Measurements from ENCODE around the gene ALDH1A3.

DNA sequence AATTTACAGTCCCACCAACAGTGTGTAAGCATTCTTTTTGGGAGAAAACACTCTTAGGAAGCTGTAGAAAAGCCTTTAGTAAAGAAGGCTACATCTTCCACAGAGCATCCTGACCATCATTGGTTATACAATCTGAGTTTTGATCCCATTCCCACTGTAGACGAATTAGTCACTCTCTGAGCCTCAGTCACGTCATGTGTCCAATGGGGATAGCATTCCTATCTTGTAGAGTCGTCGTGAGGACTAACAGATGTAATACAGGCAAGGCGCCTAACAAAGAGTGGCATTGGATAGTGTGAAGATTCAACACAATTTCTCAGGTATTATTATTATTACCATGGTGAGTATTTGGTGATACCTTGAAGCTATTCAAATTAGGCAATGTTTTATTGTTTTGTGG lies 44.0 kb upstream of the ALDH1A3 start:
- TF ChIP-seq POLR2A (IDR thresholded peaks at IDR 0.05): no peak
- TF ChIP-seq, protein P1, sequence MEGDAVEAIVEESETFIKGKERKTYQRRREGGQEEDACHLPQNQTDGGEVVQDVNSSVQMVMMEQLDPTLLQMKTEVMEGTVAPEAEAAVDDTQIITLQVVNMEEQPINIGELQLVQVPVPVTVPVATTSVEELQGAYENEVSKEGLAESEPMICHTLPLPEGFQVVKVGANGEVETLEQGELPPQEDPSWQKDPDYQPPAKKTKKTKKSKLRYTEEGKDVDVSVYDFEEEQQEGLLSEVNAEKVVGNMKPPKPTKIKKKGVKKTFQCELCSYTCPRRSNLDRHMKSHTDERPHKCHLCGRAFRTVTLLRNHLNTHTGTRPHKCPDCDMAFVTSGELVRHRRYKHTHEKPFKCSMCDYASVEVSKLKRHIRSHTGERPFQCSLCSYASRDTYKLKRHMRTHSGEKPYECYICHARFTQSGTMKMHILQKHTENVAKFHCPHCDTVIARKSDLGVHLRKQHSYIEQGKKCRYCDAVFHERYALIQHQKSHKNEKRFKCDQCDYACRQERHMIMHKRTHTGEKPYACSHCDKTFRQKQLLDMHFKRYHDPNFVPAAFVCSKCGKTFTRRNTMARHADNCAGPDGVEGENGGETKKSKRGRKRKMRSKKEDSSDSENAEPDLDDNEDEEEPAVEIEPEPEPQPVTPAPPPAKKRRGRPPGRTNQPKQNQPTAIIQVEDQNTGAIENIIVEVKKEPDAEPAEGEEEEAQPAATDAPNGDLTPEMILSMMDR (IDR thresholded peaks at IDR 0.05): no peak

Measured in Peyer's patch (tissue), 4 donors.